ENCODE data around the gene ADD1.

ADD1 gene

DNA sequence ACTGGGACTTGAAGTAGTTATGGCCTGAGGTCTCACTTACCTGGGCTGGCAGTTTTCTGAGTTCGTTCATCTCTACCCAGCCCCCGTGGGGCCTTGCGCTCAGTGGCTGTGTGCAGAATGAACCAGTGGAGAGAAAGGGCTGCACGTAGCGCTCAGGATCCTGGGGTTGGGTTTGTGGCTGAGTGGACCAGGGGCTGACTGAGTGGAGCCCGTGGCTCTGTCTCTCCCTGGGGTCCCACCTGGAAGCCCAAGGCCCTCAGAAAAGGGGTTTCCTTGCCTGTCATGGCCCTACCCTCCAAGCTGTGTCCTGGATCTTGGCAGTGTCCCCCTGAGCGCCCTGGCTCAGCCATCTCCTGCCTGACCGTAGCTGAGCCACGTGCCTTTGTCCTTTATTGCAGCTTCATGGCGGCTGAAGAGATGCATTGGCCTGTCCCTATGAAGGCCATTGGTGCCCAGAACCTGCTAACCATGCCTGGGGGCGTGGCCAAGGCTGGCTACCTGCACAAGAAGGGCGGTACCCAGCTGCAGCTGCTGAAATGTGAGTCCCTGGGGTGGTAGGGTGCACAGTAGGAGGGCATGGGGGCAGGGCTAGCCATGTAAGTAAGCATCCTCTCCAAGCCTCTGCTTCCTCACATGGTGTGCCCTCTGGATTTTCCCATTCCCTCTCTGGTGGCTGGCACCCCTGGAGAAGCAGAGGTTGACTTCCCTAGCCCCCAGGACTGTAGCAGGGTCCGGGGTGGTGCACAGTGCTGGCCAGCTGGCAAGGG is 23.2 kb upstream of the ADD1 start:
- DNase-seq (ENCODE audit: low spot score), result peak; percentile 66

DNA sequence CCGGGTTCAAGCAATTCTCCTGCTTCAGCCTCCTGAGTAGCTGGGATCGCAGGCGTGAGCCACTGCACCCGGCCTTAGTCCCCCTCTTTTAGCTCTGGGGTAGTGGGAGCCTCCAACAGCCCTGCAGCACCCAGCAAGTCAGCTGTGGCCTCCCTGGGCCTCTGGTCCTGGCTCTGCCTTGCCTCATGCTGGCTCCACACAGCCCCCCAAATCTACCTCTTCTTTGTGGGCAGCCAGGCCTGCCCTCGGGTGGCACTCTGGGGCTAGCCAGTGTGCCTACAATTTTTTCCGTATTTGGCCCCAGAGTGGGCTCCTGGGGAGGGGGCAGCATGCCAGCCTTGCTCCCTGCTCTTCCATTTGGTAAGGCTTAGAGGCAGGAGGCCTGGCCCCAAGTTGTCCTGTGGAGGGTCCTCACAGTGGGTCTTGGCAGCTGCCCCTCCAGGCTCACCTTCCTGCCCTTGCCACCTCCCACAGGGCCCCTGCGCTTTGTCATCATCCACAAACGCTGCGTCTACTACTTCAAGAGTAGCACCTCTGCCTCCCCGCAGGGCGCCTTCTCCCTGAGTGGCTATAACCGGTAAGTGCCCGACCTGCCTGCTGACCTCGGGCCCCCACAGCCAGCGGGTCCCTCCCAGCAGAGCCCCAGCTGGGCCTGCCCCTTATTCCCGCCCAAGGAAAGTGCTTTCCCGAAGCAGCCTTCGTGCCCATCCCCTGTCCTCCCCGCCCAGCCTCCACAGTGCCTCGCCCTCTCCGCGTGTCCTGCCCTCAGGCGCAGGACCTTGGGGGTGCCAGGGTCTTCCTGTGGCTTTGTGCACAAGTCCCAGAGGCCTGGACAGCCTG is 21.0 kb upstream of the ADD1 start:
- no peak for DNase-seq (ENCODE audit: low spot score)

DNA sequence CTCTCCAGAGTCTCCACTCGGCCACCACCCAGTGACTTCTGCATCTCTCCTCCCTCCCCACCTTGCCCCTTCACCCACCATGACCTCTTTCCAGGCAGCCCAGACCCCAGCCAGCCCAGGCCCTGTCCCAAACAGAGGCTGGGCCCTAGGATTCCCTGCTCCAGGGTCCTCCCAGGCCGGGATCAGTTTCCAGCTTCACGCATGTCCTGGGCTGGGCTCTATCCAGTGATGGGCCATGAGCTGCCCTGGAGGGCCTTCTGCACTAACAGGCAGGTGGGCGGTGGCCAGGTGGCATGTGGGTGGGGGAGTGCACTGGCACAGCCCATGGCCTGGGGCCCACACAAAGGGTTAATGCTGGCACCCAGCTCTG is 20.4 kb upstream of the ADD1 start:
- no peak for DNase-seq (ENCODE audit: low spot score)

DNA sequence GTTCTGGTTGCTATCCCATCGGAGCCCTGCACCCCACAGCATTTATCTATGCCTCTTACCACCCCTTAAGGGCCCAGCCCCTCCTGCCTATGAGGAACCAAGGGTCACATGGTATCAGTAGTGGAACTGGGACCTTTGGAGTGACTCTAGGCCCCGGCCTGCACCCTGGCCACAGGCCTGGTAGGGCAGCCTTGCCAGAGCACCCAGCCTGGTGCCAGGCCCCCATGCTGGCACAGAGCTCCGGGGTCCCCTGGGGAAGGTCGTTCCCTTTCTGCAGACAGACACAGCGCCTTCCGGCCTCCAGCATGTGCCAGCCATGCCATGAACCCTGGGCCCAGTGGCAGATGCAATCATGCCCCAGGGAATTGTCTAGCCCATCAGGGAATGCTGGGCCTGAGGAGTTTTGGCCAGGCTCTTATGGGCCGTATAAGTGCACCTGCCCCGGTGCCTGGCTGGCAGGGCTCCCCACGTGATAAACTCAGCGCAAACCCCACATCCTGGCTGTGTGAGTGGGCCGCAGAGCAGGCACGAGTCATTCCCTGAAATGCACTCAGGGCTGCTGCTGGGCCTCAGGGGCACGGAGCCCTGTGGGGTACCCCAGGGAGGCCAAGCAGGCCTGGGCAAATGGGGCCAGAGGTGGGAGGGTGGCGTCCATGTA is 19.8 kb upstream of the ADD1 start:
- DNase-seq (ENCODE audit: low spot score), result no peak

DNA sequence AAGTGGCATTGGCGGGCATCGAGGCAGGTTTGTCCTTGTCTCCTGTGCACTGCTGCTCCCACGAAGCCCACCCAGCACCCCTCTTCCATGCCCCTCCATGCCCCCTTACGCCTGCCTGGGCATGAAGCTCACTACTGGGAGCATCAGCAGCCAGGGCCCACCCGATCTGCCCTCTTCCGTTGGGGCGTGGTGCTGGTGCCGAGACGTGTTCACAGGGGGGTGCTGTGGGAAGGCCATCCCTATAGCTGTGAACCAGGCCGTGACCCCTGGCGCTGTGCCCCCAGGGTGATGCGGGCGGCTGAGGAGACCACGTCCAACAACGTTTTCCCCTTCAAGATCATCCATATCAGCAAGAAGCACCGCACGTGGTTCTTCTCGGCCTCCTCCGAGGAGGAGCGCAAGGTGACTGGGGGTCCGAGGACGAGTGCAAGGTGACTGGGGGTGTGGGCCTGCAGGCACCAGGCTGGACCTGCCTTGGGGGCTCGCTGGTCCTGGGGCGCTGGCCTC is 19.3 kb upstream of the ADD1 start:
- DNase-seq (ENCODE audit: low spot score), result no peak

DNA sequence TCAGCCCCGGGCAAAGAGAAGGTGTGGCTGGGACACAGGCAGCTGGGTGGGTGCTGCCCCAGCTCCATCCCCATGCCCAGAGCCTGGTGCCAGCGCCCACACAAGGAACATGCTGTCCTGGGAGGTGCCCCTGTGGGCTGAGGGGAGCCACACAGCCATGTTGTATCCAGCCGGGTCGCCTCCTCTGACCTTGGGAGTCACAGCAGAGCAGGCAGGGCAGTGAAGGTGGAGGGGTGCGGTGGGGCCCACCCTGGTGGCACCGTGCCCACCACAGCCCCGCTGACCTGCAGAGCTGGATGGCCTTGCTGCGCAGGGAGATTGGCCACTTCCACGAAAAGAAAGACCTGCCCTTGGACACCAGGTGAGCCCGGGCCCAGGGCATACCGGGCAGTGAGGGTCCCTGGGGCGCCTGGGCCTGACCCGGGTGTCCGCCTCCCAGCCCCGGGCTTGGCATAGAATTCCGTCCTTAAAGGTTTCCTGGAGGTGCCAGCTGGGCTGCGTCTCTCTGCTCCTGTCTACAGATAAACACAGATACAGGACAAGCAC is 18.7 kb upstream of the ADD1 start:
- no peak for DNase-seq (ENCODE audit: low spot score)

DNA sequence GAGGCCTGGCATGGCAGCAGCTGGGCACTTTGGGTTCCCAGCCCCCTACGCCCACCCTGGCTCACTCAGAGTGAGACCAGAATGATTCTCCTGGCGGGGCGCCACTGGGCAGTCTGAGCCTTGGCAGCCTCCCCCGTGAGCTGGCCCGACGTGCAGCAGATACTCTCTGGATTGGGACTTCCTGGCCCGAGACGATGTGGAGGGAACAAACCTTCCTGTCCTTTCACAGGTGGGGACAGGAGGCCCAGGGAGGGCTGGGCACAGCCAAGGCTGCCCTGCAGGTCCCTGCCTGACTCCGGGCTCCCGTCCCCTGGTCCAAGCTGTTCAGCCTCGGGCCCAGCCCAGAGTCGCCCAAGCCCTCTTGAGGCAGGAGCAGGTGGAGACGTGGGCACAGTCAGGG is 17.9 kb upstream of the ADD1 start:
- no peak for DNase-seq (ENCODE audit: low spot score)

DNA sequence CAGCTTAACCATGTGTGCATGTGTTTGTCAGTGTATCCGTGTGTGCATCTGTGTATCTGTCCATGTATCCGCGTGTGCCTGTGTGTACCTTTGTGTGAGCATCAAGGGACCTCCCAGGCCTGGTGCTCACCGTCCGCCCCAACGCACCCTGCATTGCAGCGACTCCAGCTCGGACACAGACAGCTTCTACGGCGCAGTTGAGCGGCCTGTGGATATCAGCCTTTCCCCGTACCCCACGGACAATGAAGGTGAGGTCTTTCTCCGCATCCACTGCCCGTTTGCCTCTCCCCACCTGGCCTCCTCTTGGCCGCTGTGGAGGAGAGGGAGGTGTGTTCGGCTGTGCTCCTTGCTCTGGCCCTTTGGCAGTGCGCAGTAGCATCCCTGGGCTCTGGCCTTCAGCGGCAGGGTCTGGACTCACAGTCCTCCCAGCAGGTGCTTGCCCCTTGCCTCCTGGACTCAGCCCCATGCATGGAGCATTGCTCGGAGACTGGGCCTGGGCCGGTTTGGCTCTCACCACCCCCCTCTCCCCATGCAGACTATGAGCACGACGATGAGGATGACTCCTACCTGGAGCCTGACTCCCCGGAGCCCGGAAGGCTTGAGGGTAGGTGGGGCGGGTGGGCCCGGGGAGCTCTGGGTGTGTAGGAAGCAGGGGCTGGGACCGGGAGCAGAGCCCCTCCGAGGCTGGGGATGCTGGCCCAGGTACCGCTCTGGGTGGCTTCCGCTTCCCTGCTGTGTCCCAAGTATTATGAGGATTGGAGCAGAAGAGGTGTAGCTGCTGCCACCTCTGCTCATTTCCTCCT is 16.4 kb upstream of the ADD1 start:
- no peak for DNase-seq (ENCODE audit: low spot score)

DNA sequence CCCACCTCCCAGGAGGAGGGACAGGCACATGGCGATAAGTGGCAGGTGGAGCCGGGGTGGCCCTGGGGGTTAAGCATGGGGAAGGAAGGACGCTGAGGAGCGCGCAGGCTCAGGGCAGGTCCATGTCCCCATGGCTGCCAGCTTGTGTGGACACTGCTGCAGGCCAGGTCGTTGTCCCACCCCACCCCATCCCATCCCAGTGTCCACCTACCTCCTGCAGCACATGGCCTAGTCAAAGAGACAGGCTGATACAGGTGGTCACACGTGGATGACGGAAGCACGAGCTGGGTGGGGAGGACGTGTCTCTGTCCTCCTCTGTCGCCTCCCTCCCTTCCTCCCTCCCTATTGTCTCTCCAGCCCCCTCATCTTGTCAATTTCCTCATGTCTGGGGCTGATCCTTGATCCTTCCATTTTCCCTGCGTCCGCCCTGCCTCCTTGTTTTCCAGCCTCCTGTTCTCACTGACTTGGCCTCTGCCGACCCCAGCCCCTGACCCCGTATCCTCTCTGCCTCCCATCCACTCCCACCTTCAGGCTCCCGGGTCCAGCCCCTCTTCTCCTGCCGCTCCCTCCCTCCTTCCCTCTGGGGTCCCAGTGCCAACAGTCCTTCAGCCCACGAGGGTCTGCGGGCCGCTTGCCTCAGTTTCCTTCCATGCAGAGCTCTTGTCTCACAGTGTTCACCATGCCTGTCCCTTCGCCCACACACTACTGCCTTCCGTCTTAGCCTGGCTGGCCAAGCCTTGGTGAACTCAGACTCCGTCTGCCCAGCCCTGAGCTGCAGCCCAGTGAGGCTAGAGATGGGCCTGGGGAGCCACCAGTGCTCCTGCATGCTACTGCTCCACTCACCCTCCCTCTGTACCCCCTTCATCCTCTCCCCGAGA is 15.5 kb upstream of the ADD1 start:
- DNase-seq (ENCODE audit: low spot score), result no peak

DNA sequence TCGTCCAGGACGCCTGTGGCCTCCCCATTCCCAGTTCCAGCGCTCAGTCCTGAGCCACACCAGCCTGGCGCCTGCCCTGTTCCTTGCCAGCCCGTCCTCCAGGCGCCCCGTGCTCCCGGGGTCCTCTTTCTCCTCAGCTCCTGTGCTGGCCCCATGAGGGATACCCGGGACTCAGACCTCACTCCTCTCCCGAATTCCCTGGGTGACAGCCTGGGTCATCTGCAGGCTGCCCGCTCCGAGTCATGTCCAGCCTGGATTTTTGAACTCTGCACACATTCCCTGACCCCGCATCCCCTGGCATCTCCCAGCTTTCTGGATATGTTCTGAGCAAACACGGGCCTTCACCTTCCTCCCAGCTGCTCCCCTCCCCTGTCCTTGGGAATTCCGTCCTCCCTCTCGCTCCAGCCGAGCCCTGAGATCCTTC is 14.9 kb upstream of the ADD1 start:
- DNase-seq (ENCODE audit: low spot score), result no peak

DNA sequence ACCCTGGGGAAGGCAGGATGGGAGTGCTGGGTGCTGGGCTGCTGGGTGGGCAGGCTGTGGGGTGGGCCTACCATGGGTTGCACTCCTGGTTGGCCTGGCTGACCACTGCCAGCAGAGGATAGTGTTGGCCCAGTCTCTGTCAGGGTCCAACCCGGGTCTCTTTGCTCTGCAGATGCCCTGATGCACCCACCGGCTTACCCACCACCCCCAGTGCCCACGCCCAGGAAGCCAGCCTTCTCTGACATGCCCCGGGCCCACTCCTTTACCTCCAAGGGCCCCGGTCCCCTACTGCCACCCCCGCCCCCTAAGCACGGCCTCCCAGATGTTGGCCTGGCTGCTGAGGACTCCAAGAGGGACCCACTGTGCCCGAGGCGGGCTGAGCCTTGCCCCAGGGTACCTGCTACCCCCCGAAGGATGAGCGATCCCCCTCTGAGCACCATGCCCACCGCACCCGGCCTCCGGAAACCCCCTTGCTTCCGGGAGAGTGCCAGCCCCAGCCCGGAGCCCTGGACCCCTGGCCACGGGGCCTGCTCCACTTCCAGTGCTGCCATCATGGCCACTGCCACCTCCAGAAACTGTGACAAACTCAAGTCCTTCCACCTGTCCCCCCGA is 14.2 kb upstream of the ADD1 start:
- DNase-seq (ENCODE audit: low spot score), result peak; percentile 4

DNA sequence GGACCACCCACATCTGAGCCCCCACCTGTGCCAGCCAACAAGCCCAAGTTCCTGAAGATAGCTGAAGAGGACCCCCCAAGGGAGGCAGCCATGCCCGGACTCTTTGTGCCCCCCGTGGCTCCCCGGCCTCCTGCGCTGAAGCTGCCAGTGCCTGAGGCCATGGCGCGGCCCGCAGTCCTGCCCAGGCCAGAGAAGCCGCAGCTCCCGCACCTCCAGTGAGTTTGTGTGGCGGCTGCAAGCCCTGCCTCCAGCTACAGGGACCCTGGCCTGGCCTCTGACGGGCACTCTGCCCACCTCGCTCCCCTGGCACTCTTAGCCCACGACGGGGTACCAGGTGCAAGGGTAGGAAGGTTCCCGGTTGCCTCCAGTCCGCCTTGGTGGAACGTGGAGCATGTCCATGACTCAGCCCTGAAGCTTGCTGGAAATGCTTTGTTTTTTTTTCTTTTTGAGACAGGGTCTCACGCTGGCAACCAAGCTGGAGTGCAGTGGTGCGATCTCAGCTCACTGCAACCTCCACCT is 13.7 kb upstream of the ADD1 start:
- DNase-seq (ENCODE audit: low spot score), result peak; percentile 9

DNA sequence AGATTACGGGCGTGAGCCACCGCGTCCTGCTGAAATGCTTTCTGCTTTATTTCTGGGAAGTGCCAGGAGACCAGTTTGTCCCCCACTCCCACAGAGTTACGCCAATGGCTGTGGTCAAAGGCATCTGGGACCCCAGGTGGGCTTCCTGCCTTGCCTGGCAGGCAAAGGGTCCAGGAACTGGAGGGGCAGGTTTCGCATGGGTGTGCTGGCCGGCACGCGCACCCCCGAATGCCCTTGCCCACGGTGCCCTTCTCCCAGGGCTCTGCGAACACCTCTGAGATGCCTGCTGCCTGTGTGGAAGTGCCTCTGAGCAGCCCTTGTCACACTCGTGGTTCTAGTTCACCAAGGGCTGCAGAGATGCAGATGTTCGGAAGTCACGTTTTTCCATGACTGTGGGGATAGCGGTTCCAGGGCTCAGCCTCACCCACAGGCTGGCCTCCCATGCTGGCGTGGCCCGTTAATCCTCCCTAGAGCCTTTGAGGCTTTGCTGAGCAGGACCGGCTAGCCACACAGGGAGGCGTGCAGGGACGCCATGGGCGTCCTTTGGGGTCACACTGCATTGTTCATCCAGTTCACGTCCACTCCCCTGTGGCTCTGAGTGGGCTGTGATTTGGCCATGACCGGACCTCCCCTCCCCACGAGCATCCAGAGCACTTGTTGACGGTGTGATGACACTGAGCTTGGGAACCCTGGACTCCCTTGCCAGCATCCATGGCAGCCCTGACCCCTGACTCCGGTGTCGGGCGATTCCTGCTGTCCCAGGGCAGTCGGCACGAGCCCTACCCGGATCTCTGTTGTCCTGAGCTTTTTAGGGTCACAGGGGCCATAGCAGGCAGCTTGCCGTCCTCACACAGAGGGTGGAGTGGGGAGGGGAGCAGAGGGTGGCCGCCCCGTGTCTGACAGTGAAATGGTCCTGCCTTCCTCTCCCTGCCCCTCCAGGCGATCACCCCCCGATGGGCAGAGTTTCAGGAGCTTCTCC is 12.7 kb upstream of the ADD1 start:
- peak; percentile 4 for DNase-seq (ENCODE audit: low spot score)

DNA sequence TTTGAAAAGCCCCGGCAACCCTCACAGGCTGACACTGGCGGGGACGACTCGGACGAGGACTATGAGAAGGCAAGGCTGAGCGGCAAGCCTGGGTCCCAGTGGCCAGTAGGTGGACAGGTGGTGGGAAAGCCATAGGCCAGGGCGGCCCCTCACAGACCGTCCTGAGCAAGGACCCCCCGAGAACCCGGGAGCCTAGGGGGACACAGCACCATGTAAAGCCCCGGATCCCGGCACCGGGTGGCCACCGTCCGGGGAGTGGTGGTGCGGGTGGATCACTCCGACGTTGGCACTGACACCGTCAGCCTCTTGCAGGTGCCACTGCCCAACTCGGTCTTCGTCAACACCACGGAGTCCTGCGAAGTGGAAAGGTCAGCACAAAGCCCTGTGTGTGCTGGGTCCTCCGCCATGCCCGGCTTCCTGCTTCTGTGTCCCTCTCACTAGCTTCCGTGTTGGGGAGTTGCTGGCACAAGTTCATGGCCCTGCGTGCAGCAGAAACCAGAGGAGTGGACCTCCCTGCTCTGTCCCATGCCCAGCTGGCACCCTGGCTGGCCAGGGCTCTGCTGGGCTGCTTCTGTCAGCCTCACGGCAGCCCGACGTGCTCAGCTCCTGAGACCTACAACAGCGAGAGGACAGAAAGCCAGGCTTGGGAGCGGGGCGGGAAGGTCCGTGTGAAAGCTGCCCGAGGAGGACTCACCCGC is 11.9 kb upstream of the ADD1 start:
- DNase-seq (ENCODE audit: low spot score), result peak; percentile 7

DNA sequence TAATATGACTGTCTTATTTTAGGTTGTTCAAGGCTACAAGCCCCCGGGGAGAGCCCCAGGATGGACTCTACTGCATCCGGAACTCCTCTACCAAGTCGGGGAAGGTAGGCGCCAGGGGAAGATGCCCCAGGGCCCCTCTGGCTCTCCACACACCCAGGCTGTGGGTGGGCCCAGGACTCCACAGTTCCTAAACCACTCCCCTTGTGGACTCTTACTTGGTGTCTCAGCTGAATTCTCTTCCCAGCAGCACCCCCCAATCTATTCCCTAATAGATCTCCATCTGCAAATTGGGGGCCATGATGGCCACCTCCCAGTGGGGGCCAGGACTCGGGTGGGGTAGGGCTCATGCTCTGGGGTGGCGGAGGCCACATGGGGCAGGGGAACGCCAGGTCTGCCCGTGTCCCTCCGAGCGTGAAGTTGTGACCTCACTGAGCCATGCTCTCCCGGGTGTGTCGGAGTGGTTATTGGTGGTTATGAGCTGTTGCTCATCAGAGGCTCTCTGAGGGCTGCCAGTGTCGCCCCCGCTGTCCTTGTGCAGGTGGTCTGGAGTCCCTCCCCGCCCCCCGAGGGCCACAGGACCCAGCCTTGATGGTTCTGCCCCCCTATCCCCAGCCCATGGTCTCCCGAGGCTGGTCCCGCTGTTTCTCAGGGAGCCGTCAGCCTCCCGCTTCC is 11.2 kb upstream of the ADD1 start:
- DNase-seq (ENCODE audit: low spot score), result peak; percentile 7

DNA sequence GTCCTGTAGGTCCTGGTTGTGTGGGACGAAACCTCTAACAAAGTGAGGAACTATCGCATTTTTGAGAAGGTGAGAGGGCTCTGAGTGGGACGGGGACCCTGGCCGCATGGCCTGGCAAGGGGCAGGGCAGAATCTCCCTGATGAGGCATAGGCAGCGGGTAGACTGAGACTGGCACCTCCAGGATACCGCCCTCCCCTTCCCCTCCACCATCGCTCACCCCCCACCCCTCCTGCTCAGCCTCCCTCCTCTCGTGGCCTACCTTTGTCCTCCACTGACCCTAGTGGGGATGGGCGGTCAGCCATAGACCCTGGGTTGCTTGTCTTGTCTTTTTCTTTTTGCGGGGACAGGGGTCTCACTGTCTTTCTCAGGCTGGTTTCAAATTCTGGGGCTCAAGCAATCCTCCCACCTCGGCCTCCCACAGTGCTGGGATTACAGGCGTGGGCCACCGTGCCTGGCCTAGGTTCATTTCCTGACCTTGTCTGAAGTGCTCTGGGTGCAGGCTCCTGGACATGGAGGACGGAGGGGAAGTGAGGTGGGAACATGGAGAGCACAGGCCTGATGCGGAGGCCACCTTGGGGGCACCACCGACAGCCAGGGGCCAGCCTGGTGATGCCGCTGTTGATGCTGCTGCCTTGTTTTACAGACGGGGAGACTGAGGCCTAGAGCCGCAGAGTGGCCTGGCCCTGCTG is 10.5 kb upstream of the ADD1 start:
- DNase-seq (ENCODE audit: low spot score), result peak; percentile 7

DNA sequence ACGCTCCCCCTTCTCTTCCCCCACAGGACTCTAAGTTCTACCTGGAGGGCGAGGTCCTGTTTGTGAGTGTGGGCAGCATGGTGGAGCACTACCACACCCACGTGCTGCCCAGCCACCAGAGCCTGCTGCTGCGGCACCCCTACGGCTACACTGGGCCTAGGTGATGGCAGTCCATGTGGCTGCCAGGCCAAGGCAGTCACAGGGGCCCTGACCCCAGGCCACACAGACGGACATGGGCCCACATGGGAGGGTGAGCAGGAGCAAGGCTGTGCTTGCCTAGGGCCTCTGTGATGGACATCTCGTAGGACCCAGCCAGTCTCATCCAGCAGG is 10.0 kb upstream of the ADD1 start:
- no peak for DNase-seq (ENCODE audit: low spot score)

All from iPS-NIHi11 (cell line).